ENCODE measurements around the gene ZDHHC11.
"Not testable (repeated sequence)": the region's sequence is repeated elsewhere in the genome, so short reads cannot be mapped to it uniquely, and the experiment has no call there.

Gene ZDHHC11

GRCh38 chr5:859798-860296, 9.1 kb upstream of the ZDHHC11 start:
- no peak for DNase-seq (ENCODE audit: low spot score)

DNA sequence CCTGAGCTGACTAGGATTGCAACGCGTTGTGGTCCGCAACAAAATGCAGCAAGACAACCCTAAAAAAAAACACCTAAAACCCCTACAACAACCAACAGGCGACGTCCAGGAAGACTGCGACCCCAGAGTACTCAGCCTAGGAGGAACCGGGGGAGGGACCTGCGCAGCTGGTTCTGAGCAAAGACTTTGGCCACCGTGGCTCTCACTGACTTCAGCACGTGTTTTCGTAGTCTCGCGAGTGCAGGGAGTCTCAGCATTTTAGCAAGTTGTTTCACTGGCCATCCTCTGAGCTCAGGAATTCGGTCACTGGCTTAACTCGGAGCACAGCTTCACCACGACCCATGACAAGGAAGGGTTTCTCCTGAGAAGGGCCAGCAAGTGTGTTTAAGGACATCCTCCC, 8.6 kb upstream of the ZDHHC11 start:
- DNase-seq (ENCODE audit: low spot score), result peak; percentile 37

GRCh38 chr5:858726-859125, 7.9 kb upstream of the ZDHHC11 start:
- DNase-seq (ENCODE audit: low spot score), result no peak

DNA sequence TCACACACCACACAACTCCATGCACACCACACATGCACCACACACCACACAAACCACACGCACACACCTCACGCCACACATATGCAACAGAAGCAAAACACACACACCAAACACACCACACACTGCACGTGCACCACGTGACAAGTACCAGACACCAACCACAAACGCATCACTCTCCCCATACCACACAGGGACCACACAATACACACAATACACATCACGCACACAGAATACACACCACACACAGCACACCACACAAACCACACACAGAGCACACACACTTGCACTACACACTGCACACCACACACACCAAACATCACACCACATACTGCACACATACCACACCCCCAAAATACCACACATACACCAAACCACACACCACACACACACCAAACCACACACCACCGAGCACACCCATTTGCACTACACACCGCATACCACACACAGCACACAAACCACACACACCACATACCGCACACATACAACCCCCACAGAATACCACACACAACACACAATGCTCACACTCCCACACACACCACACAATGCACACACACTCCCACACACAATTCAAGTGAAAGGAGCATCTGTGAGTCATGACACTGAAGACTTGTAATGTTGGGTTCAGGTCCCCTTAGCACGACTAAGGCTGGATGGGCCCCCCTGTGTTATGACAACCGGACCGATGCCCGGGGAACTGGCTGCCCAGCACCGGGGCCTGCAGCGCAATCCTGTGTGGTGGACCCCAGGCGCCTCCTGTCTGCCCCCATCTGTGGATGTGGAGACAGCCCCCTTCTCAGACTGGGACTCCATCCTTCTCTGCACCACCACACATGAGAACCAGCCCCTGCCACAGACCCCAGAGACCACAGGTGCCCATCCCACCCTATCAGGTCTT, 6.0 kb upstream of the ZDHHC11 start:
- peak; percentile 42 for DNase-seq (ENCODE audit: low spot score)

- DNase-seq (ENCODE audit: low spot score), result peak; percentile 58
Observed at GRCh38 chr5:855771-856530, 5.2 kb upstream of the ZDHHC11 start.

GRCh38 chr5:854966-855743, 4.4 kb upstream of the ZDHHC11 start:
- no peak for DNase-seq (ENCODE audit: low spot score)

DNA sequence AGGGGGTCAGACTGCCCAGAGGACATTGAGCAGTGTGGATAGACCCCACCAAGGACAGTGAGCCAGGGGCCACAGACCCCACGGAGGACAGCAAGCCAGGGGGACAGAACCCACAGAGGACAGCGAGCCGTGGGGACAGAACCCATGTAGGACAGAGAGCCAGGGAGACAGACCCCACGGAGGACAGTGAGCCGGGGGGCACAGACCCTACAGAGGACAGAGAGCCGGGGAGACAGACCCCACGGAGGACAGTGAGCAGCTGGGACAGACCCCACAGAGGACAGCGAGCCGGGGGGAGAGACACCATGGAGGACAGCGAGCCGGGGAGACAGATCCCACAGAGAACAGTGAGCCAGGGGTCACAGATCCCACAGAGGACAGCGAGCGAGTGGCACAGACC, 3.4 kb upstream of the ZDHHC11 start:
- no peak for DNase-seq (ENCODE audit: low spot score)

DNA sequence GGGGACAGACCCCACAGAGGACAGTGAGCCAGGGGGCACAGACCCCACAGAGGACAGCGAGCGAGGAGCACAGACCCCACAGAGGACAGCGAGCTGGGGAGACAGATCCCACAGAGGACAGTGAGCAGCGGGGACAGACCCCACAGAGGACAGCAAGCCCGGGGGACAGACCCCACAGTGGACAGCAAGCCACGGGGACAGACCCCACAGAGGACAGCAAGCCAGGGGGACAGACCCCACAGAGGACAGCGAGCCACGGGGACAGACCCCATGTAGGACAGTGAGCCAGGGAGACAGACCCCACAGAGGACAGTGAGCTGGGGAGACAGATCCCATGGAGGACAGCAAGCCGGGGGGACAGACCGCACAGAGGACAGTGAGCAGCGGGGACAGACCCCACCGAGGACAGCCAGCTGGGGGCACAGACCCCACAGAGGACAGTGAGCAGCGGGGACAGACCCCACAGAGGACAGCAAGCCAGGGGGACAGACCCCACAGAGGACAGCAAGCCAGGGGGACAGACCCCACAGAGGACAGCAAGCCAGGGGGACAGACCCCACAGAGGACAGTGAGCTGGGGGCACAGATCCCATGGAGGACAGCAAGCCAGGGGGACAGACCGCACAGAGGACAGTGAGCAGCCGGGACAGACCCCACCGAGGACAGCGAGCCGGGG, 2.8 kb upstream of the ZDHHC11 start:
- not testable (repeated sequence) for DNase-seq (ENCODE audit: low spot score)

DNA sequence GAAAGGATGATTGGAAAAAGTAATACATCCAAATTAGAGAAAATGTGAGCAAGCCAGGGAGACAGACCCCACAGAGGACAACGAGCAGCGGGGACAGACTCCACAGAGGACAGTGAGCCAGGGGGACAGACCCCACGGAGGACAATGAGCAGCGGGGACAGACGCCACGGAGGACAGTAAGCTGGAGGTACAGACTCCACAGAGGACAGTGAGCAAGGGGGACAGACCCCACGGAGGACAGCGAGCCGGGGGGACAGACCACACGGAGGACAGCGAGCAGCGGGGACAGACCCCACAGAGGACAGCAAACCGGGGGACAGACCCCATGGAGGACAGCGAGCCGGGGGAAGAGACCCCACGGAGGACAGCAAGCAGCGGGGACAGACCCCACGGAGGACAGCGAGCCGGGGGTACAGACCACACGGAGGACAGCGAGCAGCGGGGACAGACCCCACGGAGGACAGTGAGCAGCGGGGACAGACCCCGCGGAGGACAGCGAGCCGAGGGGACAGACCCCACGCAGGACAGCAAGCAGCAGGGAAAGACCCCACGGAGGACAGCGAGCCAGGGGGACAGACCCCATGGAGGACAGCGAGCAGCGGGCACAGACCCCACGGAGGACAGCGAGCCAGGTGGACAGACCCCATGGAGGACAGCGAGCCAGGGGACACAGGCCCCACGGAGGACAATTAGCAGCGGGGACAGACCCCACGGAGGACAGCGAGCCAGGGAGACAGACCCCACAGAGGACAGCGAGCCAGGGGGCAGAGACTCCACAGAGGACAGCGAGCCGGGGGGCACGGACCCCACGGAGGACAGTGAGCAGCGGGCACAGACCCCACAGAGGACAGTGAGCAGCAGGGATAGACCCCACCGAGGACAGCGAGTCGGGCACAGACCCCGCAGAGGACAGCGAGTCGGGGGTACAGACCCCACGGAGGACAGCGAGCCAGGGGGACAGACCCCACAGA, 1.9 kb upstream of the ZDHHC11 start:
- DNase-seq (ENCODE audit: low spot score), result no peak

GRCh38 chr5:852018-852417, 1.2 kb upstream of the ZDHHC11 start:
- DNase-seq (ENCODE audit: low spot score), result no peak

GRCh38 chr5:851553-851952, 767 bp upstream of the ZDHHC11 start:
- DNase-seq (ENCODE audit: low spot score), result no peak

DNA sequence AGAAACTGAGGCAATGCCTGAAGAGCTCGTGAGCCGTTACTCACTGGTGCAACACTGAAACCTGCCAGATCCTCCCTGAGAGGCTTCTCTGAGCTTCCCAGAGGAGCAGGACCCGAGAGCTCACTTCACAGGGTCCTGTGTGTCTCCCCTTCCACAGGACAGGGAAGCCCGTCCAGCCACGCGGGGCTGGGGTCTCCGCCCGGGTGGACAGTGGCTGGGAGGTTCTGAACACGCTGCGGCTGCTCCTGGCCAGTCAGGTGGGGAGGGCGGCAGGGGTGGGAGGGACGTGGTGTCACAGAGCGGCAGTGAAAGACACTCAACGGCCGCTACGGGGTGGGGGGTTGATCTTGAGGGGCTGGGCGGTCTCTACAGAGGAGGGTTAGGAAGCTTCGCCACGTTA, 290 bp upstream of the ZDHHC11 start:
- no peak for DNase-seq (ENCODE audit: low spot score)

DNA sequence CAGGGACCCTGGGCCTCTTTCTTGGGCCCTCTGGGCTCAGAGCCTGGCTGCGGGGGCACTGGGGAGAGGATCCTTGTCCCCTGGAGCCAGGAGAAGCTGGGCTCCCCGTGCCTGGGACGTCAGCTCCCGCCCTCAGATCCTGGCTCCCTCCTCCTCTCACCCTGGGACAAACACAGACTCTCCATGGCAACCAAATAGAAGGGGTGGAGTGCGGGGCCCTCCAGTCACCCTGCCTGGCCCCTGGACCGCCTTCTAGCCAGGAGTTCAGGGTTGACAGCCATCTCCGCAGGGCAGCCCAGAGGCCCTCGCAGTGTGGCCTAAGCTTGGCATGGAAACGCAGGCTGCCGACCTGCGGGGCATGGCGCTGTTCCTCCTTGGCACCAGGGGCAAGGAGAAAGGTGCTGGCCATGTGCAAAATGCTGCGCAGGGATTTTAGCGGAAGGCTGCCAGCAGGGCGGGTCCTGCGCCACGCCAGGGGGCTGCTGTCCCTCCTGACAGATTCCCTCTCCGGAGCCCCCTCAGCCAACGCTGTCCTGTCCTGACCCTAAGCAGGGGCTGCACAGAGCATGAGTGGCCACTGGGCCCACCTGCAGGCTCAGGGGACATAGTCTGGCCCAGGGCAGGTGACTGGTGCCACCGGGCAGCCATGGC, 1.0 kb downstream of the ZDHHC11 start:
- no peak for DNase-seq (ENCODE audit: low spot score)

DNA sequence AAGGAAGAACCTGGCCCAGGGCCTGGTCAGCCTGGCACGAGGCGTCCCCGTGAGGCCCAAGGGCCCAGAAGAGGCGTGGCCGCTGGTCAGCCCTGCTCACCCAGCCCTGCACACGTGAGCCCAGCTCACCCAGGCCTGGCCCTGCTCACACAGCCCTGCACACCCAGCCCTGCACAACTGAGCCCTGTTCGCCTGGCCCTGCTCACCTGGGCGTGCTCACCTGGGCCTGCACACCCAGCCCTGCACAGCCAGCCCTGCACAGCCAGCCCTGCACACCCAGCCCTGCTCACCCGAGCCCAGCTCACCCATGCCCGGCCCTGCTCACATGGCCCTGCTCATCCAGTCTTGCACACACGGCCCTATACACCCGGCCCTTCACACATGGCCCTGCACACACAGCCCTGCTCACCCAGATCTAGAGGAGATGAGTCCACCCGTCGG, 2.1 kb downstream of the ZDHHC11 start:
- no peak for DNase-seq (ENCODE audit: low spot score)

DNA sequence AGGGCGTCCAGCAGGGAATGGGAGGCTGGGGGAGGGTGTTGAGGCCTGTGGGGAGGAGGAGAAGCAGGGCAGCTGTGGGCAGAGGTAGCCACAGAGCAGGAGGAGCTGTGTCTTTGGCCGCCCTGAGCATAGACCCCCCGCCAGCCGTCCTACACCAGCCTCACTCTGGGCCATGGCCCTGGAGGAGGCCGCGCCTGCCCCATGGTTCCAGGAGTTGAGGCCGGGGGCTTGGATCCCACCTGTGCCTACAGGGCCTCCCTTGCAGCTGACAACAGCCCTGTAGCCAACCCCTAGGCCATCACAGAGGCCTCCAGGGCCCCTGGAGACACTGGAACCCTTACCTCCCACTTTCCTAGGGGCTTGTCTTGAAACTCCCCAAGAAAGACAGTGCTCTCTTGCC, 3.0 kb downstream of the ZDHHC11 start:
- DNase-seq (ENCODE audit: low spot score), result not testable (repeated sequence)

- not testable (repeated sequence) for DNase-seq (ENCODE audit: low spot score)
Observed at GRCh38 chr5:847212-847611, 3.6 kb downstream of the ZDHHC11 start.

DNA sequence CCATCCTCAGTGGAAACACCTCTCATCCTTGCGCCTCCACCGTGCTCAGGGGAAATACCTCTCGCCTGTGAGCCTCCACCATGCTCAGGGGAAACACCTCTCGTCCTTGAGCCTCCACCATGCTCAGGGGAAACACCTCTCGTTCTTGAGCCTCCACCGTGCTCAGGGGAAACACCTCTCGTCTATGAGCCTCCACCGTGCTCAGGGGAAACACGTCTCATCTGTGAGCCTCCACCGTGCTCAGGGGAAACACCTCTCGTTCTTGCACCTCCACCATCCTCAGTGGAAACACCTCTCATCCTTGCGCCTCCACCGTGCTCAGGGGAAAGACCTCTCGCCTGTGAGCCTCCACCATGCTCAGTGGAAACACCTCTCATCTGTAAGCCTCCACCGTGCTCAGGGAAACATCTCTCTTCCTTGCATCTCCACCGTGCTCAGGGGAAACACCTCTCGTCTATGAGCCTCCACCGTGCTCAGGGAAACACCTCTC, 4.1 kb downstream of the ZDHHC11 start:
- DNase-seq (ENCODE audit: low spot score), result not testable (repeated sequence)

GRCh38 chr5:845676-846601, 4.8 kb downstream of the ZDHHC11 start:
- not testable (repeated sequence) for DNase-seq (ENCODE audit: low spot score)
